SK-N-SH treated with all-trans-retinoic acid at 6 μM for 48 hours (cell line): Measurements from ENCODE around the gene CCKAR.

ENCODE experiments used
- BACH2 ChIP-seq: fragments of 250-450 bp; sonication (Bioruptor Pico); IDR thresholded peaks from 2 replicates; pipeline ENCODE4 v1.9.0; 2021; ENCODE audit warnings: mild to moderate bottlenecking, borderline replicate concordance
- PATZ1 ChIP-seq: fragments of 250-450 bp; sonication (Bioruptor Pico); IDR thresholded peaks from 2 replicates; pipeline ENCODE4 v1.8.0; 2020; ENCODE audit warnings: mild to moderate bottlenecking, moderate library complexity, borderline replicate concordance
- RARB ChIP-seq: fragments of 250-450 bp; sonication (Bioruptor Pico); IDR thresholded peaks from 2 replicates; pipeline ENCODE4 v1.8.0; 2021; ENCODE audit warnings: mild to moderate bottlenecking, moderate library complexity
- SNAI2 ChIP-seq: fragments of 250-450 bp; sonication (Bioruptor Pico); IDR thresholded peaks from 2 replicates; pipeline ENCODE4 v1.5.0; 2020; ENCODE audit warnings: mild to moderate bottlenecking, moderate library complexity
- TSHZ2 ChIP-seq: fragments of 250-450 bp; sonication (Bioruptor Pico); IDR thresholded peaks from 2 replicates; pipeline ENCODE4 v1.5.0; 2020; ENCODE audit warnings: mild to moderate bottlenecking, moderate library complexity
- ZNF8 ChIP-seq: fragments of 450-650 bp; formaldehyde crosslinking; IDR thresholded peaks from 2 replicates; pipeline ENCODE4 v1.5.0; 2020; ENCODE audit warnings: mild to moderate bottlenecking, moderate library complexity

- TF ChIP-seq PATZ1 (CRISPR knock-in tag) (no peak), TSHZ2 (CRISPR knock-in tag) (no peak), SNAI2 (CRISPR knock-in tag) (no peak), RARB (CRISPR knock-in tag) (no peak), BACH2 (CRISPR knock-in tag) (no peak), ZNF8 (CRISPR knock-in tag) (no peak)
These were observed 58.7 kb downstream of the CCKAR start for GRCh38 chr4:26431461-26432180.
